WTC11 (cell line): ENCODE results near the gene PDK3.

Experiments
- CTCF ChIP-seq: fragments of 200-600 bp; IDR thresholded peaks from 2 replicates; pipeline ENCODE4 v1.8.0; 2022; ENCODE audit warnings: antibody characterized with exemption
- ELF4 ChIP-seq: sonication (generic); formaldehyde crosslinking; IDR thresholded peaks from 2 replicates; pipeline ENCODE4 v1.8.1; 2022; ENCODE audit warnings: low read depth, mild to moderate bottlenecking, moderate library complexity, missing genetic modification reagents
- ETV6 ChIP-seq: sonication (generic); formaldehyde crosslinking; IDR thresholded peaks from 2 replicates; pipeline ENCODE4 v1.8.1; 2022; ENCODE audit warnings: mild to moderate bottlenecking, missing genetic modification reagents
- IRF1 ChIP-seq: sonication (generic); formaldehyde crosslinking; IDR thresholded peaks from 2 replicates; pipeline ENCODE4 v1.8.0; 2023; ENCODE audit warnings: missing genetic modification reagents
- MAX ChIP-seq: sonication (generic); formaldehyde crosslinking; IDR thresholded peaks from 2 replicates; pipeline ENCODE4 v1.8.0; 2022; ENCODE audit warnings: mild to moderate bottlenecking, missing genetic modification reagents
- NR2C2 ChIP-seq: sonication (generic); formaldehyde crosslinking; IDR thresholded peaks from 2 replicates; pipeline ENCODE4 v1.8.0; 2022; ENCODE audit warnings: mild to moderate bottlenecking, missing genetic modification reagents
- TEAD4 ChIP-seq: sonication (generic); formaldehyde crosslinking; IDR thresholded peaks from 2 replicates; pipeline ENCODE4 v1.8.0; 2022; ENCODE audit warnings: mild to moderate bottlenecking, missing genetic modification reagents
- ZNF121 ChIP-seq: sonication (generic); formaldehyde crosslinking; IDR thresholded peaks from 2 replicates; pipeline ENCODE4 v1.8.0; 2023; ENCODE audit warnings: missing genetic modification reagents
- ZNF512 ChIP-seq: sonication (generic); formaldehyde crosslinking; IDR thresholded peaks from 2 replicates; pipeline ENCODE4 v1.8.1; 2022; ENCODE audit warnings: missing genetic modification reagents, borderline replicate concordance
- ZNF671 ChIP-seq: fragments of 250-450 bp; sonication (Bioruptor Pico); IDR thresholded peaks from 2 replicates; pipeline ENCODE4 v1.8.0; 2021; ENCODE audit warnings: mild to moderate bottlenecking
- TF ChIP-seq, protein P1 (sequence below): sonication (generic); formaldehyde crosslinking; IDR thresholded peaks from 2 replicates; pipeline ENCODE4 v1.8.0; 2022; ENCODE audit warnings: mild to moderate bottlenecking, missing genetic modification reagents
- TF ChIP-seq, protein P2 (sequence below): sonication (generic); formaldehyde crosslinking; IDR thresholded peaks from 2 replicates; pipeline ENCODE4 v1.8.1; 2023; ENCODE audit warnings: mild to moderate bottlenecking, missing genetic modification reagents, moderate library complexity
- TF ChIP-seq, protein P3 (sequence below): sonication (generic); formaldehyde crosslinking; IDR thresholded peaks from 2 replicates; pipeline ENCODE4 v1.8.1; 2022; ENCODE audit warnings: low read depth, mild to moderate bottlenecking, moderate library complexity, missing genetic modification reagents, borderline replicate concordance

- TF ChIP-seq IRF1 (CRISPR knock-in tag): no peak
- no peak for TF ChIP-seq ETV6 (CRISPR knock-in tag)
- no peak for TF ChIP-seq CTCF
- TF ChIP-seq, protein P1, sequence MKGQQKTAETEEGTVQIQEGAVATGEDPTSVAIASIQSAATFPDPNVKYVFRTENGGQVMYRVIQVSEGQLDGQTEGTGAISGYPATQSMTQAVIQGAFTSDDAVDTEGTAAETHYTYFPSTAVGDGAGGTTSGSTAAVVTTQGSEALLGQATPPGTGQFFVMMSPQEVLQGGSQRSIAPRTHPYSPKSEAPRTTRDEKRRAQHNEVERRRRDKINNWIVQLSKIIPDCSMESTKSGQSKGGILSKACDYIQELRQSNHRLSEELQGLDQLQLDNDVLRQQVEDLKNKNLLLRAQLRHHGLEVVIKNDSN (CRISPR knock-in tag): no peak
- no peak for TF ChIP-seq ELF4 (CRISPR knock-in tag)
- TF ChIP-seq, protein P2, sequence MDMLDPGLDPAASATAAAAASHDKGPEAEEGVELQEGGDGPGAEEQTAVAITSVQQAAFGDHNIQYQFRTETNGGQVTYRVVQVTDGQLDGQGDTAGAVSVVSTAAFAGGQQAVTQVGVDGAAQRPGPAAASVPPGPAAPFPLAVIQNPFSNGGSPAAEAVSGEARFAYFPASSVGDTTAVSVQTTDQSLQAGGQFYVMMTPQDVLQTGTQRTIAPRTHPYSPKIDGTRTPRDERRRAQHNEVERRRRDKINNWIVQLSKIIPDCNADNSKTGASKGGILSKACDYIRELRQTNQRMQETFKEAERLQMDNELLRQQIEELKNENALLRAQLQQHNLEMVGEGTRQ (CRISPR knock-in tag): no peak
- 0 out of 2 replicates have a peak, but pooled peaks have one; percentile 6 for TF ChIP-seq ZNF121
- TF ChIP-seq NR2C2: no peak
- TF ChIP-seq TEAD4 (CRISPR knock-in tag): no peak
- no peak for TF ChIP-seq ZNF512 (CRISPR knock-in tag)
- TF ChIP-seq, protein P3, sequence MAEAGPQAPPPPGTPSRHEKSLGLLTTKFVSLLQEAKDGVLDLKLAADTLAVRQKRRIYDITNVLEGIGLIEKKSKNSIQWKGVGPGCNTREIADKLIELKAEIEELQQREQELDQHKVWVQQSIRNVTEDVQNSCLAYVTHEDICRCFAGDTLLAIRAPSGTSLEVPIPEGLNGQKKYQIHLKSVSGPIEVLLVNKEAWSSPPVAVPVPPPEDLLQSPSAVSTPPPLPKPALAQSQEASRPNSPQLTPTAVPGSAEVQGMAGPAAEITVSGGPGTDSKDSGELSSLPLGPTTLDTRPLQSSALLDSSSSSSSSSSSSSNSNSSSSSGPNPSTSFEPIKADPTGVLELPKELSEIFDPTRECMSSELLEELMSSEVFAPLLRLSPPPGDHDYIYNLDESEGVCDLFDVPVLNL: no peak
- no peak for TF ChIP-seq ZNF671 (CRISPR knock-in tag)
- TF ChIP-seq MAX: no peak
Observed at GRCh38 chrX:24475480-24475879, 10.4 kb downstream of the PDK3 start.
